HG03097 (cell line): ENCODE measurements around the gene GIT2.
"Not testable (repeated sequence)": the region's sequence is repeated elsewhere in the genome, so short reads cannot be mapped to it uniquely, and the experiment has no call there.

Experiments used
- ATAC-seq: cut with Tn5 transposase; IDR thresholded peaks from one replicate; pipeline ENCODE4 v1.9.1; 2021; ENCODE audit not compliant: unreplicated experiment, low FRiP score

The GIT2 gene

GRCh38 chr12:109925185-109925840 lies 70.9 kb downstream of the GIT2 start:
- ATAC-seq = no peak

DNA sequence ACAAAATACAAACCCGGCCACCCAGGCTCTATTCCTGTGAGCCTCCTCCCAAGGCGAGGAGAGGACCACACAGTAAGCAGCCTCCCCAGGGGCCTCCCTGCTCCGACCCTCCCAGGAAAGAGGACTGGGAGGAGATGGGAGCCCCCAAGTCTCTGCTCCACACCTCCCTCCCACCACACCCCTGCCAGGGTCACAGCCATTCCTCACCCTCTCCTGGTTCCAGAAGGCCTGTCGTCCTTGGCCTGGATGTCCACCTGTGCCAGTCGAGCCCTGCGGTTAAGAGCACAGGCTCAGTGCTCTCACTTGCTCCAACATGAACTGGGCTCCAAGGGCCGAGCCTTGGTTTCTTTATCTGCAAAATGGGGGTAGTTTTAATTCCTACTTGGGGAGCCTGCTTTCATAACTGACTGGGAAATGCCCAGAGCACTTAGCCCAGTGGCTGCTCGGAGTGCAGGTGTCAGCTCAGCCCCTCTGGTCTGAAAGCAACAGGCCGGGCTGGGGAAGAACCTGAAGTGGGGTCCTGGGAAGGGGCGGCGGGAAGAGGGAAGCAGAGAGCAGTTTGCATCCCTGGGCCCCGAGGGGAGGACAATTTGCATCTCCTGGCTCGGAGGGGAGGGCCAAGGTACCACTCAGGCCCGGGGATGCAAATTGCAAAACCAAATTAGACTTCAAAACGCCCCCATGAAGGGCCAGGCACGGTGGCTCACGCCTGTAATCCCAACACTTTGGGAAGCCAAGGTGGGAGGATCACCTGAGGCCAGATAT lies 72.5 kb downstream of the GIT2 start:
- ATAC-seq = no peak

DNA sequence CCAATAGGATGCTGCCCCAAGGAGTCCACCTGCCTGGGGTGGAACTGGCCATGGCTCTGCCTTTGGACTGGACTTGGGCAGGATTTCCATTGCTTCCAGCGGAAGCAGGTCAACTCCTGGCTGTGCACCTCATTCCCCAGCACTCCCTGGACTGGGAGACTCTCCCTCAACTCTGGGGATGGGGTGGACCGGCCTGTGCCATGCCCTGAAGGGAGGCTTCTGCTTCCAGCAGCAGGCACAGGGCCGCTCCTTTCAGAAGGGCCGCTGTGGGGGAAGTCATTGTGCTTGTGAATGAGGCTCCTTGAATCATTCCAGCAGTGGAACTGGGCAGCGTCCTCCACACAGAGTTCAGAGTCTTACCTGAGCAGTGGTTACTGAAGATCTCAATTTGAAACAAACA lies 73.1 kb downstream of the GIT2 start:
- no peak for ATAC-seq

GRCh38 chr12:109921982-109922381 lies 74.2 kb downstream of the GIT2 start:
- no peak for ATAC-seq

DNA sequence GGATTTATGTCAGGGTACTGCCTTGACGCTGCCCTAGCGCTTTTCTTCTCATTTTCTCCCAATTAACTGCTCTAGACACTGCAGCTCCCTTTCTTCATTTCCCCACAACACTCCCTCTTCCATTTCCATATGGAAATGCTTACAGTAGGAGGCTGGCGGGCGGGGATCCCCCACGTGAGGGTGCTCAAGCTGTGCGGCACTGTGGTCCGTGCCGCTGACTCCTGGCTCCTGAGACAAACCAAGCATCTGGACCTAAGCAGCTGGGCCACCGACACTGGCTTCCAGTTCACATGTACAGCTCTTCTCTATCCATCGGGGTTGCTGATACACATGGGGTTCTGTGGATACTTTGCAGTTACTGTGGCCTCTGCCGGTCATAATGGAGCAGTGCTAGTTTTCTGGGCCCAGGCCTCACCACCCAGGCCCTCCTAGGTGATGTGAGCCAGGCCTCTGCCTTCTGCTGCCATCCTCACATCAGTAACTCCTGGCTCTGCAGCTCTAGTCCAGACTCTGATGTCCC lies 75.8 kb downstream of the GIT2 start:
- no peak for ATAC-seq

- ATAC-seq = no peak
Observed at GRCh38 chr12:109919456-109919855, 76.7 kb downstream of the GIT2 start.

DNA sequence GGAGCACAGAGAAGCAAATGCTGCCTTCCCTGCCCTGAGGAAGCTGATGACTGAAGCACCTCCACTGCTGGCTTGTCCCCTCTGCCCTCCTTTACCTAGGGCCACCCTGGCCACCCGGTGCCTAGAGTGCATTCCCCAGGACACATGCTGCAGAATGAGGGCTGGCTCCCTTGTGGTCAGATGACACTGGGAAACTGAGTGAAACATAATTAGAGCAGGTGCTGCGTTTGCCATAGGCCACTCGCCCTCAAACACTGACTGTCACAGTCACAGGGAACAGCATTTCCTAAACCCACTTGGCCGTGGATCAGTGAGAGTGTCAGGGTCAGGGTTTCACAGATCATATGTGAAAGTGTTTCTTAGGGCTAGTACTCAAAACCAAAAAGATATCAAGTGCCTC lies 80.1 kb downstream of the GIT2 start:
- no peak for ATAC-seq

DNA sequence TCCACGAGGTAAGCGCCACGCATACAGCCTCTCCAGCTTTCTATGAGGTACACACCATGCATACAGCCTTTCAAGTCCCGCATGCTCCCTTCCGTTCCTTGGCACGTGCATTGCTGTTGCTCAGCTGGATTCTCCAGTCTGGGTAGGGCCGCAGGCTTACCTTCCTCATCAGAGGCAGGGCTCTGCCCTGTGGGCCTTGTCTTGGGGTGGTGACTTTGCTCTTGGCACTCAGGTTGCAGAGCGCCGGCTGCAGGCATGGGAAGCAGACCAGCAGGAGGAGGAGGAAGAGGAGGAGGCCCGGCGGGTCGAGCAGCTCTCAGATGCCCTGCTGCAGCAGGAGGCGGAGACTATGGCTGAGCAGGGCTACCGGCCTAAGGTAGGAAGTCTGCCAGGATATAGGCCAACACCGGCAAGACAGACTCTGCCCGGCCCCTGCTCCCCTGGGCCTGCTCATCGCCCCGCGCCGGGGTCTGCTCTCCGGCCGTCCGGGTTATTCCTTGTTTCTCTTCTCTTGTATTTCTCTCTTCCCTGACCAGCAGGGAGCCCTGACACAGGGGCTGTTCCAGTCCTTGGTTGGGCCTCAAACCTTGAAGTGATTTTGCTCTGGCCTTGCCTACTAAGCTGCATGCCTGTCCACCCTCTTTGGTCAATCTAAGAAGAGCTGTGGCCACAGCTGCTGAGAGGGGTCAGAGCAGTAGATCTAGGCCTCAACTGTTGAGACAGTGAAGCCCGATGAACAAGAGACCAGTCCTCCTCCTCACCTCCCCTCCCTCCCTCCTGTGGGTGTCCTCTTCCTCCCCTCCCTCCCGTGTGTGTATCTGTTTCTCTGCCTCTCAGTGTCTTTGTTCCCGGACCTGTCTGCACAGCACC lies 80.8 kb downstream of the GIT2 start:
- no peak for ATAC-seq

DNA sequence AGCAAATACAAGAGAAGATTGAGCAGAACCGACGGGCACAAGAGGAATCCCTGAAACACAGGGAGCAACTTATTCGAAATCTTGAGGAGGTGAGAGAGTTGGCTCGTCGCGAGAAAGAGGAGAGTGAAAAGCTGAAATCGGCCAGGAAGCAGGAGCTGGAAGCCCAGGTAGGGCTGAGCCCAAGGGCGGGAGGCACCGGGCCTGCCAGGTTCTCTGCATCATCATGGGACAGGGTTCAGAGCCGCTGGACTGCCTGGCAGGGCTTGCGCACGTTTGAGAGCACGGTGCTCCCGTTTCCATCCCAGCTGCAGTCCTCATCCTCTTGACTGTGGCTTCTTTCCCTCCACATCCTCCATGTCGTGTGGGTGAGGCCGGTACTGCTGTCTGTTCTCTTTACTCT lies 81.7 kb downstream of the GIT2 start:
- no peak for ATAC-seq

DNA sequence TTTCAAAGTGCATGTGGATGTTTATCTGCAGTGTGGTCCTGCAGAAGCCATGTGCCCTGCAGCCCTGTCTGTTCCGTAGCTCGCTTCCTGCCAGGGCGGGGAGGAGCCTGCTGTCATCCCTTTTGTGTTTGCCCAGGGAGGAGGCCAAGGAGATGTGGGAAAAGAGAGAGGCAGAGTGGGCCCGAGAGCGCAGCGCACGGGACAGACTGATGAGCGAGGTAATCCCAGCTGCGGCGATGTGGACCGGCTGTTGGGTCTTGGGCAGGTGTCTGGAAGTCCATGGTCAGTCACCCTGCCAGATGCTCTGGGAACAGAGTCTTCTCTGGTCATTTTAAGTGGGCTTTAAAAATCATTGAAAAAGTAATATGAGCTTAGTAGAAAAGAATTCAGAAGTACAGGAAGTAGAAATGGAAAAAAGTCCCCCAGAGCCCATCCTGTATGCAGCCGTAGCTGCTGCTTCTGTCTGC lies 83.3 kb downstream of the GIT2 start:
- no peak for ATAC-seq

DNA sequence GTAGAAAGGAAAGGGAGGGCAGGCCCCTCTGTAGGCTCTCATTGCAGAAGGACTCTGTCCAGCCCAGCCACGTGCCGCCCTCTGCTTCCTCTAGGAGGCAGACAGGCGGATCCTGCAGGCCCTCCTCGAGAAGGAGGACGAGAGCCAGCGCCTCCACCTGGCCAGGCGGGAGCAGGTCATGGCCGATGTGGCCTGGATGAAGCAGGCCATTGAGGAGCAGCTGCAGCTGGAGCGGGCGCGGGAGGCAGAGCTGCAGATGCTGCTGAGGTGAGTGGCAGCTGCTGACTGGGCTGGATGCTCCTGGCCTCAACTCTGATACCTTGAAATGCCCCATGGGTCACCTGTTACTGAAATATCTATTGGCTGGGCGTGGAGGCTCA lies 85.2 kb downstream of the GIT2 start:
- ATAC-seq = no peak

DNA sequence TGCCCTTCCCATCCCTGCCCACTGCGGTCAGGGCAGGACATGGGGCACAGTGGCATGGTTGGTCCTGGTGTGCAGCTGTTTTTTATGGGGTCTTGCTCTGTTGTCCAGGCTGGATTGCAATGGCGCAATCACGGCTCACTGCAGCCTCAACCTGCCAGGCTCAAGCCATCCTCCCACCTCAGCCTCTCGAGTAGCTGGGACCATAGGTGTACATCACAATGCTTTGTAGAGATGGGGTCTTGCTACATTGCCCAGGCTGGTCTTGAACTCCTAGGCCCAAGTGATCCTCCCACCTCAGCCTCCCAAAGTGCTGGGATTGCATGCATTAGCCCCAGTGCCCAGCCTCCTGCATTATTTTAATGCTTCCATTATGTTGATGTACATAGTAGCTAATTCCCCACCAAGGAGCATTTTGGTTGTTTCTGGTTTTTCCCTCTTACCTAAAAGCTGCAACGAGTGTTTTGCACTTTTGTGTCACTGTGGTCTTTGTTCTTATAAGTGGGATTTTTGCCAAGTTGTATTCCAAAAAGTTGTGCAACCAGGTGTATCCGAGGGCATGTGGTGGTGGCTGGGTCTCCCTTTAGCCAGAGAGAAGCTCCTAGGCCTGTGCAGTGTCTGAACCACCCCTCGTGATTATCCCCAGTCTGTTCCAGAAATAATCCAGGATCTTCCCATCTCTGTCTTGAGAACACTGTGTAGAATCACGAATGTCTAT lies 85.8 kb downstream of the GIT2 start:
- ATAC-seq = no peak

GRCh38 chr12:109905301-109905700 lies 90.9 kb downstream of the GIT2 start:
- ATAC-seq = no peak

GRCh38 chr12:109902891-109903418 lies 93.2 kb downstream of the GIT2 start:
- no peak for ATAC-seq

GRCh38 chr12:109900752-109901580 lies 95.2 kb downstream of the GIT2 start:
- peak; percentile 25 for ATAC-seq

DNA sequence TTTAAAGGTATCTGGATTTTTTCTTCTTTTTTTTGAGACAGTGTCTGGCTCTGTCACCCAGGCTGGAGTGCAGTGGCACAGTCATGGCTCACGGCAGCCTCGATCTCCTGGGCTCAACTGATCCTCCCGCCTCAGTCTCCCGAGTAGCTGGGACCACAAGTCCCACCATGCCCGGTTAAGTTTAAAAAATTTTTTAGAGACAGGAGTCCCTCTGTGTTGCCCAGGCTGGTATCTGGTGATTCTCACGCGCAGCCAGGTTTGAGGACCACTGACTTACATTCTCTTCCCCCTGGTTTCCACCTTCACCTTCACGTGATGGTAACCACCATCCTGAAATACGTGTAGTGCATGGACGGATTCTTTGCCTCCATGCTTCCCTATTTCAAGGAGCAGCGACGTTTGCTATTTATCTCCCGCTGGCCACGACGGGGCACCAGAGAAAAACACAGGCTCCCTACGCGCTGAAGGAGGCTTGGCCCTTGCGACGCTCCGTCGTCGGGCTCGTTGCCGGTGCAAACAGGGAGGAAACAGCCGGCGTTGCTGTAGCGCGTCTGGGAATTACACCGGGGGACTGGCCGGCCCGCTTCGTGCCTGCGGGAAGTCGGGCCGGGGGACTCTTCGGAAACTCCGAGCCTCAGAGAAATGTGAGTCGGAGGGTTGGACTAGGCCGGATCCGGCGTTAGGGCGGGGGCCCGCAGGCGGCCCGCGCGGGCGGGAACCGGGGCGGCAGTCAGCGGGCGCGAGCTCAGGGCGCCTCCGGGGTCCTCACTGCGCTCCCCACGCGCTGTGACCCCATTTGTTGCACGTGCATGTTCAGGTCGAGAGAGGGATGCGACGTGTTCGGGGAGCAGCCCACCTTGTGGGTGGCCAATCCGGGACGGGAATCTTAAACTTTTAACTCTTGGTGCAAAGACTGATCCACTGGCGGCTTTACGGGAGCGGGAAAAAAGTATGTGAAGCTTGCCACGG lies 96.1 kb downstream of the GIT2 start, which contains the start of gene TCHP:
Gene TCHP, plus strand, starts transcription at position 492 of the 969 bp plus-strand sequence. CDS start 2,753 bp downstream, outside the sequence.
- peak; percentile 67 for ATAC-seq

- not testable (repeated sequence) for ATAC-seq
Observed at GRCh38 chr12:109899345-109899744, 96.8 kb downstream of the GIT2 start.

GRCh38 chr12:109897029-109897428 lies 99.1 kb downstream of the GIT2 start:
- no peak for ATAC-seq
